ENCODE data around the gene CAPN1. TPM values are rescaled to one million over a fixed set of nuclear protein-coding genes. Genes with fewer than 3 reads are reported as not detected.

Gene CAPN1
- total and polyA plus RNA-seq, 2 donors (not counting 1 experiment from before 2014, with no cell fraction given), result 70.3 to 94.5 TPM

GRCh38 chr11:65209711-65210360, 28.1 kb downstream of the CAPN1 start:
- Histone ChIP-seq H3K9me3 (ENCODE audit: control insufficient read depth, insufficient read depth, low read depth, low read length) (no peaks in the 10 kb centered on the region), H3K27me3 (ENCODE audit: control insufficient read depth, insufficient read depth, low read length) (no peaks in the 10 kb centered on the region), H3K9ac (ENCODE audit: insufficient read depth, low read length) (no peak overlapping the region), H3K4me1 (ENCODE audit: control insufficient read depth, extremely low read depth, insufficient read depth, low read length) (no peaks in the 10 kb centered on the region), H2AFZ (ENCODE audit: low read length) (no peak overlapping the region), H3K79me2 (ENCODE audit: control insufficient read depth, insufficient read depth, low read length) (no peaks in the 10 kb centered on the region), H3K4me3 (replicated peaks in 1 of 4; ENCODE audit: control extremely low read depth in 1 of 4, insufficient read depth in 1 of 4, low read depth in 3 of 4, low read length in 4 of 4) (no peak overlapping the region), H3K4me2 (ENCODE audit: extremely low read depth, insufficient read depth, low read length) (no peak overlapping the region), H3K36me3 (ENCODE audit: control insufficient read depth, insufficient read depth, low read length) (peaks cover 36% of the 10 kb centered on the region), H3K27ac (ENCODE audit: insufficient read depth, low read length) (no peak overlapping the region), H4K20me1 (ENCODE audit: control insufficient read depth, extremely low read depth, insufficient read depth, low read length) (no peaks in the 10 kb centered on the region)
- TF ChIP-seq CTCF (conservative IDR thresholded peaks at IDR 0.05 in 1 of 2, IDR thresholded peaks at IDR 0.05 in 1 of 2; ENCODE audit: low read depth in 1 of 2, low read length in 2 of 2) (no peak), EZH2 (IDR thresholded peaks at IDR 0.05; ENCODE audit: low read length, missing control alignments) (no peak)
- DNase-seq (ENCODE audit: low read depth in 2 of 2), result no peak

GRCh38 chr11:65210361-65210731, 28.6 kb downstream of the CAPN1 start:
- H4K20me1 ChIP-seq (ENCODE audit: control insufficient read depth, extremely low read depth, insufficient read depth, low read length), result no peaks in the 10 kb centered on the region
- H3K36me3 ChIP-seq (ENCODE audit: control insufficient read depth, insufficient read depth, low read length), result peaks cover 32% of the 10 kb centered on the region
- H3K79me2 ChIP-seq (ENCODE audit: control insufficient read depth, insufficient read depth, low read length), result no peaks in the 10 kb centered on the region
- DNase-seq (ENCODE audit: low read depth in 2 of 2), result no peak
- no peak overlapping the region for H3K4me2 ChIP-seq (ENCODE audit: extremely low read depth, insufficient read depth, low read length)
- no peak overlapping the region for H3K4me3 ChIP-seq (replicated peaks in 1 of 4; ENCODE audit: control extremely low read depth in 1 of 4, insufficient read depth in 1 of 4, low read depth in 3 of 4, low read length in 4 of 4)
- H3K27ac ChIP-seq (ENCODE audit: insufficient read depth, low read length), result no peak overlapping the region
- H3K9ac ChIP-seq (ENCODE audit: insufficient read depth, low read length), result no peak overlapping the region
- no peaks in the 10 kb centered on the region for H3K27me3 ChIP-seq (ENCODE audit: control insufficient read depth, insufficient read depth, low read length)
- TF ChIP-seq CTCF (conservative IDR thresholded peaks at IDR 0.05 in 1 of 2, IDR thresholded peaks at IDR 0.05 in 1 of 2; ENCODE audit: low read depth in 1 of 2, low read length in 2 of 2), result no peak
- no peak for TF ChIP-seq EZH2 (IDR thresholded peaks at IDR 0.05; ENCODE audit: low read length, missing control alignments)
- H3K9me3 ChIP-seq (ENCODE audit: control insufficient read depth, insufficient read depth, low read depth, low read length), result no peaks in the 10 kb centered on the region
- H2AFZ ChIP-seq (ENCODE audit: low read length), result no peak overlapping the region
- H3K4me1 ChIP-seq (ENCODE audit: control insufficient read depth, extremely low read depth, insufficient read depth, low read length), result no peaks in the 10 kb centered on the region

- DNase-seq (ENCODE audit: low read depth in 2 of 2), result no peak
Measured at GRCh38 chr11:65210748-65211147, 29.0 kb downstream of the CAPN1 start.

More at GRCh38 chr11:65210748-65211147, 29.0 kb downstream of the CAPN1 start:
- Histone ChIP-seq H3K4me1 (ENCODE audit: control insufficient read depth, extremely low read depth, insufficient read depth, low read length) (no peaks in the 10 kb centered on the region), H3K27me3 (ENCODE audit: control insufficient read depth, insufficient read depth, low read length) (no peaks in the 10 kb centered on the region), H3K9ac (ENCODE audit: insufficient read depth, low read length) (no peak overlapping the region), H3K4me2 (ENCODE audit: extremely low read depth, insufficient read depth, low read length) (no peak overlapping the region), H2AFZ (ENCODE audit: low read length) (no peak overlapping the region), H3K79me2 (ENCODE audit: control insufficient read depth, insufficient read depth, low read length) (no peaks in the 10 kb centered on the region), H3K36me3 (ENCODE audit: control insufficient read depth, insufficient read depth, low read length) (peaks cover 28% of the 10 kb centered on the region), H4K20me1 (ENCODE audit: control insufficient read depth, extremely low read depth, insufficient read depth, low read length) (no peaks in the 10 kb centered on the region), H3K9me3 (ENCODE audit: control insufficient read depth, insufficient read depth, low read depth, low read length) (no peaks in the 10 kb centered on the region), H3K4me3 (replicated peaks in 1 of 4; ENCODE audit: control extremely low read depth in 1 of 4, insufficient read depth in 1 of 4, low read depth in 3 of 4, low read length in 4 of 4) (no peak overlapping the region), H3K27ac (ENCODE audit: insufficient read depth, low read length) (no peak overlapping the region)
- no peak for TF ChIP-seq CTCF (conservative IDR thresholded peaks at IDR 0.05 in 1 of 2, IDR thresholded peaks at IDR 0.05 in 1 of 2; ENCODE audit: low read depth in 1 of 2, low read length in 2 of 2)
- TF ChIP-seq EZH2 (IDR thresholded peaks at IDR 0.05; ENCODE audit: low read length, missing control alignments), result no peak
